Gastroesophageal sphincter (tissue), 4 donors: ENCODE results near the gene FAM204A. TPM values are rescaled to one million over a fixed set of nuclear protein-coding genes. Genes with fewer than 3 reads are reported as not detected.

Experiments
- ATAC-seq: fragments of 150-250 bp; one replicate; pipeline ENCODE4 v1.9.1; 2016; ENCODE audit warnings: mild to moderate bottlenecking, moderate library complexity
- H3K27ac ChIP-seq, 4 donors: fragments of 200-600 bp; sonication (generic) in 3 of 4; 1 replicate in 3 of 4; 2 replicates in 1 of 4; pipeline ENCODE4 v1.5.1; 2016 to 2019
- H3K27me3 ChIP-seq: fragments of 200-600 bp; sonication (generic); one replicate; pipeline ENCODE4 v1.5.1; 2019
- H3K36me3 ChIP-seq, 2 donors: fragments of 200-600 bp; sonication (generic); one replicate each; pipeline ENCODE4 v1.5.1; 2019; ENCODE audit warnings: control low read depth in 1 of 2
- H3K4me1 ChIP-seq, 3 donors: fragments of 200-600 bp; sonication (generic); 1 replicate in 2 of 3; 2 replicates in 1 of 3; pipeline ENCODE4 v1.5.1; 2016 to 2019; ENCODE audit warnings: control low read depth in 2 of 3
- H3K4me3 ChIP-seq, 2 donors: fragments of 200-600 bp; sonication (generic); one replicate each; pipeline ENCODE4 v1.5.1; 2019; ENCODE audit warnings: mild to moderate bottlenecking in 1 of 2, moderate library complexity in 1 of 2
- H3K9me3 ChIP-seq, 3 donors: fragments of 200-600 bp; sonication (generic); one replicate each; pipeline ENCODE4 v1.5.1; 2017 to 2019; ENCODE audit warnings: control low read depth in 2 of 3
- CTCF ChIP-seq, 4 experiments: fragments of 200-600 bp in 2 of 4; fragments of 450-650 bp in 2 of 4; sonication (generic) in 1 of 4; IDR thresholded peaks; one replicate each; pipeline ENCODE4 v1.5.1; 2017 to 2019; ENCODE audit warnings: antibody characterized with exemption in 4 of 4, mild to moderate bottlenecking in 2 of 4, moderate library complexity in 2 of 4
- EP300 ChIP-seq: sonication (generic); formaldehyde crosslinking; IDR thresholded peaks from one replicate; pipeline ENCODE4 v1.6.1; 2017; ENCODE audit warnings: antibody characterized with exemption, mild to moderate bottlenecking
- POLR2A ChIP-seq, 2 donors: fragments of 450-650 bp; IDR thresholded peaks; one replicate each; pipeline ENCODE4 v1.6.1; 2017; ENCODE audit warnings: antibody characterized with exemption in 2 of 2, mild to moderate bottlenecking in 2 of 2, moderate library complexity in 1 of 2
- POLR2AphosphoS5 ChIP-seq: sonication (generic); formaldehyde crosslinking; IDR thresholded peaks from one replicate; pipeline ENCODE4 v1.6.1; 2017; ENCODE audit warnings: antibody characterized with exemption
- WGBS, 2 donors: methylation state at CpG; one replicate each; pipeline ENCODE4 v1.1.5; 2018; ENCODE audit warnings: low coverage in 1 of 2; 5-methylcytosine and 5-hydroxymethylcytosine counted together
- total RNA-seq, 4 donors: library from RNA; depleted of rRNA; stranded (reverse); fragments of >200 nt; gene quantifications; one replicate each; pipeline ENCODE4 v1.1.0, GENCODE V29; 2016

Gene FAM204A
- total RNA-seq, 4 donors from 2014 or later = 76.1 to 113 (median 97.9) TPM

- no peaks in the 10 kb centered on the region for H3K36me3 ChIP-seq
- H3K4me3 ChIP-seq = no peak overlapping the region
- H3K27ac ChIP-seq = no peak overlapping the region
- no peaks in the 10 kb centered on the region for H3K4me1 ChIP-seq
- ATAC-seq = no peak
- WGBS, 2 donors = 28 to 46% methylated on average over 3 of the region's 4 CpGs
- peaks cover 35% of the 10 kb centered on the region for H3K27me3 ChIP-seq
- no peaks in the 10 kb centered on the region for H3K9me3 ChIP-seq
- no peak for TF ChIP-seq CTCF (IDR thresholded peaks at IDR 0.05)
These were observed 87.5 kb downstream of the FAM204A start for GRCh38 chr10:118254654-118255053.

GRCh38 chr10:118253397-118253796 is 88.7 kb downstream of the FAM204A start:
- Histone ChIP-seq H3K4me3 (no peak overlapping the region), H3K4me1 (no peaks in the 10 kb centered on the region), H3K27ac (no peak overlapping the region), H3K9me3 (no peaks in the 10 kb centered on the region), H3K27me3 (peaks cover 46% of the 10 kb centered on the region), H3K36me3 (no peaks in the 10 kb centered on the region)
- no peak for ATAC-seq
- 63 to 75% methylated on average over 7 of the region's 7 CpGs for WGBS, 2 donors
- no peak for TF ChIP-seq CTCF (IDR thresholded peaks at IDR 0.05)
- no peak for TF ChIP-seq EP300
- TF ChIP-seq POLR2A (IDR thresholded peaks at IDR 0.05) = no peak
- TF ChIP-seq POLR2AphosphoS5 = no peak

- peaks cover 58% of the 10 kb centered on the region for H3K27me3 ChIP-seq
- H3K9me3 ChIP-seq = no peaks in the 10 kb centered on the region
- no peak for TF ChIP-seq EP300
- no peak for TF ChIP-seq CTCF (IDR thresholded peaks at IDR 0.05)
- no peak for TF ChIP-seq POLR2AphosphoS5
- TF ChIP-seq POLR2A (IDR thresholded peaks at IDR 0.05) = no peak
- WGBS, 2 donors = 81% methylated on average over 2 of the region's 7 CpGs; no CpG with 5 or more reads in 1 of the 2 donors
- H3K4me3 ChIP-seq = no peak overlapping the region
- H3K4me1 ChIP-seq = no peaks in the 10 kb centered on the region
- ATAC-seq = no peak
- no peak overlapping the region for H3K27ac ChIP-seq
- H3K36me3 ChIP-seq = no peaks in the 10 kb centered on the region
These were observed 90.3 kb downstream of the FAM204A start for GRCh38 chr10:118251791-118252190.

GRCh38 chr10:118249714-118250113 is 92.4 kb downstream of the FAM204A start:
- no peaks in the 10 kb centered on the region for H3K4me1 ChIP-seq
- H3K27ac ChIP-seq = no peak overlapping the region
- no peak overlapping the region for H3K4me3 ChIP-seq
- ATAC-seq = no peak
- H3K36me3 ChIP-seq = no peaks in the 10 kb centered on the region
- no peaks in the 10 kb centered on the region for H3K9me3 ChIP-seq
- H3K27me3 ChIP-seq = peaks cover 73% of the 10 kb centered on the region
- TF ChIP-seq CTCF (IDR thresholded peaks at IDR 0.05) (no peak), POLR2A (IDR thresholded peaks at IDR 0.05) (no peak), EP300 (no peak), POLR2AphosphoS5 (no peak)
